ENCODE results near the gene EFNA5. TPM values are rescaled to one million over a fixed set of nuclear protein-coding genes. Genes with fewer than 3 reads are reported as not detected.

The EFNA5 gene
- total and polyA plus RNA-seq, 10 of the 15 experiments (the other 5 are each of a cell fraction or from before 2014, with no cell fraction given) = 0.19 to 12.6 (median 3.9) TPM

DNA sequence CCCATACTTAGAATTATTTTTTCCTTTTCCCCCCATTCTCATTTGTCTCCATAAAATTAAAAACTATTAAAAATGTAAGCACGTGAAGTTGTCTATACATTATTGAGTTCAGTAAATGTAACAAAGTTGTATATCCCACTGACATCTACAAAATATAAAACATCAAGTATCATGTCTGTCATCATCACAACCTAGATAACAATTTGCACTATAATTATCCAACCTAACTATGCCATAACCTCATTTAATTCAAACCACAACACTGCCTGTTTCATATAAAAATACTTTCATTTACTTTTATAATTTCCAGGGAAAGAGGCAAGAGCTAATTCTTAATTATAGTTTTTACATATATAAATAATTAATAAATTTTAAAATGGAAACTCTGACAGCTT is 9.1 kb downstream of the EFNA5 start:
- FAIRE-seq = no peak

More for the DNA sequence above, 9.1 kb downstream of the EFNA5 start:
- Histone ChIP-seq H3K79me2 (ENCODE audit: control insufficient read depth, insufficient read depth, low read length) (peaks cover 52% of the 10 kb centered on the region), H3K4me2 (ENCODE audit: control insufficient read depth, insufficient read depth) (0 out of 2 replicates have a peak overlapping the region, but pooled peaks have one; percentile 9), H4K20me1 (ENCODE audit: control insufficient read depth, insufficient read depth) (no peaks in the 10 kb centered on the region), H3K27ac (ENCODE audit: control insufficient read depth, insufficient read depth) (no peak overlapping the region), H3K4me1 (ENCODE audit: control insufficient read depth, insufficient read depth, low read length) (no peaks in the 10 kb centered on the region; the same call in 1 of the 2 replicates), H3K9ac (ENCODE audit: control insufficient read depth, insufficient read depth, low read length) (no peak overlapping the region), H3K36me3 (ENCODE audit: control insufficient read depth in 2 of 2, insufficient read depth in 2 of 2, low read length in 1 of 2) (no peaks in the 10 kb centered on the region), H3K4me3 (no peak overlapping the region), H2AFZ (ENCODE audit: control insufficient read depth, low read depth, low read length) (no peak overlapping the region), H3K27me3 (replicated peaks in 1 of 2; ENCODE audit: control insufficient read depth in 2 of 2, insufficient read depth in 2 of 2, low read length in 1 of 2) (no peaks in the 10 kb centered on the region; a peak in 1 of 4 replicates), H3K9me3 (replicated peaks; ENCODE audit: control insufficient read depth, insufficient read depth, low read length) (no peaks in the 10 kb centered on the region)
- intact Hi-C loops (cut with micrococcal nuclease; ENCODE audit: unreplicated experiment) = no loop called here
- ChIA-PET RAD21 (ENCODE audit: unreplicated experiment) (interaction anchor here (0.5 to 3.0 kb wide), 7 partner anchors 9 to 92 kb away, joined by 3 to 8 read pairs (median 4); partner anchors contain the start of gene EFNA5), SMC1A (ENCODE audit: uncharacterized antibody, unreplicated experiment) (interaction anchor here (0.6 to 5.4 kb wide), 13 partner anchors 12 to 429 kb away, joined by 3 to 25 read pairs (median 3); no protein-coding TSS in a partner anchor), POLR2A (interaction anchor here (0.7 to 1.8 kb wide), 6 partner anchors 9 to 42 kb away, joined by 3 to 5 read pairs (median 4); partner anchors contain the start of gene EFNA5), CTCF (interaction anchor here (0.8 to 1.9 kb wide), 9 partner anchors 9 to 683 kb away, joined by 3 to 5 read pairs (median 3); no protein-coding TSS in a partner anchor)
- TF ChIP-seq EZH2 (IDR thresholded peaks at IDR 0.05; ENCODE audit: borderline replicate concordance, control insufficient read depth, low read depth, low read length) = no peak
- no peak for TF ChIP-seq NFYB (IDR thresholded peaks at IDR 0.05; ENCODE audit: insufficient read depth, low read depth, low read length)
- TF ChIP-seq GATAD2B (conservative IDR thresholded peaks at IDR 0.05; ENCODE audit: low read depth) = no peak
- TF ChIP-seq RAD21 (IDR thresholded peaks at IDR 0.05; ENCODE audit: insufficient read depth, low read depth, low read length) = no peak
- TF ChIP-seq, protein P1, sequence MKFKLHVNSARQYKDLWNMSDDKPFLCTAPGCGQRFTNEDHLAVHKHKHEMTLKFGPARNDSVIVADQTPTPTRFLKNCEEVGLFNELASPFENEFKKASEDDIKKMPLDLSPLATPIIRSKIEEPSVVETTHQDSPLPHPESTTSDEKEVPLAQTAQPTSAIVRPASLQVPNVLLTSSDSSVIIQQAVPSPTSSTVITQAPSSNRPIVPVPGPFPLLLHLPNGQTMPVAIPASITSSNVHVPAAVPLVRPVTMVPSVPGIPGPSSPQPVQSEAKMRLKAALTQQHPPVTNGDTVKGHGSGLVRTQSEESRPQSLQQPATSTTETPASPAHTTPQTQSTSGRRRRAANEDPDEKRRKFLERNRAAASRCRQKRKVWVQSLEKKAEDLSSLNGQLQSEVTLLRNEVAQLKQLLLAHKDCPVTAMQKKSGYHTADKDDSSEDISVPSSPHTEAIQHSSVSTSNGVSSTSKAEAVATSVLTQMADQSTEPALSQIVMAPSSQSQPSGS (IDR thresholded peaks at IDR 0.05; ENCODE audit: low read length) = no peak
- TF ChIP-seq LARP7 (IDR thresholded peaks at IDR 0.05) = no peak
- TF ChIP-seq, protein P2, sequence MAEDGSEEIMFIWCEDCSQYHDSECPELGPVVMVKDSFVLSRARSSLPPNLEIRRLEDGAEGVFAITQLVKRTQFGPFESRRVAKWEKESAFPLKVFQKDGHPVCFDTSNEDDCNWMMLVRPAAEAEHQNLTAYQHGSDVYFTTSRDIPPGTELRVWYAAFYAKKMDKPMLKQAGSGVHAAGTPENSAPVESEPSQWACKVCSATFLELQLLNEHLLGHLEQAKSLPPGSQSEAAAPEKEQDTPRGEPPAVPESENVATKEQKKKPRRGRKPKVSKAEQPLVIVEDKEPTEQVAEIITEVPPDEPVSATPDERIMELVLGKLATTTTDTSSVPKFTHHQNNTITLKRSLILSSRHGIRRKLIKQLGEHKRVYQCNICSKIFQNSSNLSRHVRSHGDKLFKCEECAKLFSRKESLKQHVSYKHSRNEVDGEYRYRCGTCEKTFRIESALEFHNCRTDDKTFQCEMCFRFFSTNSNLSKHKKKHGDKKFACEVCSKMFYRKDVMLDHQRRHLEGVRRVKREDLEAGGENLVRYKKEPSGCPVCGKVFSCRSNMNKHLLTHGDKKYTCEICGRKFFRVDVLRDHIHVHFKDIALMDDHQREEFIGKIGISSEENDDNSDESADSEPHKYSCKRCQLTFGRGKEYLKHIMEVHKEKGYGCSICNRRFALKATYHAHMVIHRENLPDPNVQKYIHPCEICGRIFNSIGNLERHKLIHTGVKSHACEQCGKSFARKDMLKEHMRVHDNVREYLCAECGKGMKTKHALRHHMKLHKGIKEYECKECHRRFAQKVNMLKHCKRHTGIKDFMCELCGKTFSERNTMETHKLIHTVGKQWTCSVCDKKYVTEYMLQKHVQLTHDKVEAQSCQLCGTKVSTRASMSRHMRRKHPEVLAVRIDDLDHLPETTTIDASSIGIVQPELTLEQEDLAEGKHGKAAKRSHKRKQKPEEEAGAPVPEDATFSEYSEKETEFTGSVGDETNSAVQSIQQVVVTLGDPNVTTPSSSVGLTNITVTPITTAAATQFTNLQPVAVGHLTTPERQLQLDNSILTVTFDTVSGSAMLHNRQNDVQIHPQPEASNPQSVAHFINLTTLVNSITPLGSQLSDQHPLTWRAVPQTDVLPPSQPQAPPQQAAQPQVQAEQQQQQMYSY (CRISPR knock-in tag; IDR thresholded peaks at IDR 0.05) = no peak
- no peak for TF ChIP-seq NFIC (IDR thresholded peaks at IDR 0.05; ENCODE audit: low read depth, low read length)
- TF ChIP-seq SUPT20H (IDR thresholded peaks at IDR 0.05; ENCODE audit: borderline replicate concordance, control insufficient read depth, low read depth, low read length) = no peak
- TF ChIP-seq ZNF24 (IDR thresholded peaks at IDR 0.05) = no peak
- ATAC-seq (no peak), DNase-seq (ENCODE audit: low read depth, low spot score) (no peak)
- 19% methylated on average over 1 of the region's 1 CpG for WGBS (ENCODE audit: insufficient coverage, insufficient replicate concordance, low lambda C conversion rate, missing lambda C conversion rate)
- in situ Hi-C loops (cut with MboI) = no loop called here
- no TSS peak for BruUV-seq (replicated peaks)
